ENCODE measurements around the gene OSBPL9.

OSBPL9 gene

GRCh38 chr1:51744506-51745303, 127.8 kb downstream of the OSBPL9 start (continued):
- TF ChIP-seq, protein P1, sequence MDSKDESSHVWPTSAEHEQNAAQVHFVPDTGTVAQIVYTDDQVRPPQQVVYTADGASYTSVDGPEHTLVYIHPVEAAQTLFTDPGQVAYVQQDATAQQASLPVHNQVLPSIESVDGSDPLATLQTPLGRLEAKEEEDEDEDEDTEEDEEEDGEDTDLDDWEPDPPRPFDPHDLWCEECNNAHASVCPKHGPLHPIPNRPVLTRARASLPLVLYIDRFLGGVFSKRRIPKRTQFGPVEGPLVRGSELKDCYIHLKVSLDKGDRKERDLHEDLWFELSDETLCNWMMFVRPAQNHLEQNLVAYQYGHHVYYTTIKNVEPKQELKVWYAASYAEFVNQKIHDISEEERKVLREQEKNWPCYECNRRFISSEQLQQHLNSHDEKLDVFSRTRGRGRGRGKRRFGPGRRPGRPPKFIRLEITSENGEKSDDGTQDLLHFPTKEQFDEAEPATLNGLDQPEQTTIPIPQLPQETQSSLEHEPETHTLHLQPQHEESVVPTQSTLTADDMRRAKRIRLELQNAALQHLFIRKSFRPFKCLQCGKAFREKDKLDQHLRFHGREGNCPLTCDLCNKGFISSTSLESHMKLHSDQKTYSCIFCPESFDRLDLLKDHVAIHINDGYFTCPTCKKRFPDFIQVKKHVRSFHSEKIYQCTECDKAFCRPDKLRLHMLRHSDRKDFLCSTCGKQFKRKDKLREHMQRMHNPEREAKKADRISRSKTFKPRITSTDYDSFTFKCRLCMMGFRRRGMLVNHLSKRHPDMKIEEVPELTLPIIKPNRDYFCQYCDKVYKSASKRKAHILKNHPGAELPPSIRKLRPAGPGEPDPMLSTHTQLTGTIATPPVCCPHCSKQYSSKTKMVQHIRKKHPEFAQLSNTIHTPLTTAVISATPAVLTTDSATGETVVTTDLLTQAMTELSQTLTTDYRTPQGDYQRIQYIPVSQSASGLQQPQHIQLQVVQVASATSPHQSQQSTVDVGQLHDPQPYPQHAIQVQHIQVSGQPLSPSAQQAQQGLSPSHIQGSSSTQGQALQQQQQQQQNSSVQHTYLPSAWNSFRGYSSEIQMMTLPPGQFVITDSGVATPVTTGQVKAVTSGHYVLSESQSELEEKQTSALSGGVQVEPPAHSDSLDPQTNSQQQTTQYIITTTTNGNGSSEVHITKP (tag by site-specific recombination; IDR thresholded peaks at IDR 0.05) = 0 out of 2 replicates have a peak, but pooled peaks have one; percentile 23
- TF ChIP-seq ZNF214 (tag by site-specific recombination; IDR thresholded peaks at IDR 0.05; ENCODE audit: borderline replicate concordance) (no peak), IKZF3 (tag by site-specific recombination; IDR thresholded peaks at IDR 0.05) (0 out of 2 replicates have a peak, but pooled peaks have one; percentile 21), PRDM1 (tag by site-specific recombination; IDR thresholded peaks at IDR 0.05) (peak; percentile 76), SCRT2 (tag by site-specific recombination; IDR thresholded peaks at IDR 0.05) (no peak), ZNF776 (tag by site-specific recombination; IDR thresholded peaks at IDR 0.05; ENCODE audit: borderline replicate concordance) (no peak), PBX3 (CRISPR knock-in tag; IDR thresholded peaks at IDR 0.05) (no peak), ZBTB10 (tag by site-specific recombination; IDR thresholded peaks at IDR 0.05) (no peak)

DNA sequence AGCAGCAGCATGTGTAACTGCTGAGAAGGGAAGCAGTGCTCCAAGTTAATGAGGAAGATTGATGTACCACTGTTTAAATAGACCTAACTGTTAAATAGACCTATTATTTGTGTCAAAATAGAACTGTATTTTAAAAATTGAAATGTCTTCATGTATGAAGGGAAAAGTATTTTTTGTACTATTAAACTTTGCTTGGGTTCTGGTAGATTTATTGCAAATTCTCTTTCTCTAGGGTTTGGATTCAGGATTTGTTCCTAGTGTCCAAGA, 128.3 kb downstream of the OSBPL9 start:
- H3K4me3 ChIP-seq (ENCODE audit: low read depth, low read length) = no peak overlapping the region
- H3K4me1 ChIP-seq (ENCODE audit: control insufficient read depth, insufficient read depth, low read length) = peaks cover 27% of the 10 kb centered on the region; the same call in 1 of the 2 replicates
- no peaks in the 10 kb centered on the region for H3K9me3 ChIP-seq (ENCODE audit: control insufficient read depth, insufficient read depth, low read depth, low read length)
- H3K27ac ChIP-seq (ENCODE audit: extremely low read depth, low read depth, low read length) = no peak overlapping the region
- ChIA-PET POLR2A (interaction anchor here (1.7 kb wide), 1 partner anchor 16 kb away, joined by 6 read pairs; no protein-coding TSS in a partner anchor), CTCF (interaction anchor here (1.0 kb wide), 1 partner anchor 10 kb away, joined by 3 read pairs; no protein-coding TSS in a partner anchor)
- TF ChIP-seq ZSCAN30 (tag by site-specific recombination; IDR thresholded peaks at IDR 0.05) (no peak), ZNF18 (tag by site-specific recombination; IDR thresholded peaks at IDR 0.05) (peak; percentile 19; the same call in 1 of the 2 replicates), ZNF660 (tag by site-specific recombination; IDR thresholded peaks at IDR 0.05) (peak; percentile 94)
- H3K36me3 ChIP-seq (ENCODE audit: control insufficient read depth in 2 of 2, insufficient read depth in 1 of 2, low read length in 2 of 2) = peaks cover 7 to 10% of the 10 kb centered on the region in 2 experiments; a peak in 2 of 3 replicates

DNA sequence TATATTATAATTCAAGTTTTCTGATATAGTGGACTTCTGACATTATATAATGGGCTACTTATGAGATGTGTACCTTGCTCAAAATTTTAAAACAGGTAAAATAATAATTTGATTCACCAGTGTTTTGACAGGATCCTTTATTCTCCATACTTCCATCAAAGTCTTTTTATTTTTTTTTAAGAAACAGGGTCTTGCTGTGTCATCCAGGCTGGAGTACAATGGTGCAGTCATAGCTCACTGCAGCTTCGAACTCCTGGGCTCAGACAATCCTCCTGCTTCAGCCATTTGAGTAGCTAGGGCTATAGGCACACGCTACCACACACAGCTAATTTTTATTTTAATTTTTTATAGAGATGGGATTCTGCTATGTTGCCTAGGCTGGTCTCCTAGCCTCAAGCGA, 132.3 kb downstream of the OSBPL9 start:
- Histone ChIP-seq H3K4me1 (ENCODE audit: control insufficient read depth, insufficient read depth, low read length) (peaks cover 9% of the 10 kb centered on the region; the same call in 1 of the 2 replicates), H3K36me3 (ENCODE audit: control insufficient read depth in 2 of 2, insufficient read depth in 1 of 2, low read length in 2 of 2) (peaks cover 7 to 42% of the 10 kb centered on the region in 2 experiments; a peak in 2 of 3 replicates), H3K4me3 (ENCODE audit: low read depth, low read length) (no peak overlapping the region), H3K9me3 (ENCODE audit: control insufficient read depth, insufficient read depth, low read depth, low read length) (no peaks in the 10 kb centered on the region), H3K27ac (ENCODE audit: extremely low read depth, low read depth, low read length) (no peak overlapping the region)
- TF ChIP-seq, protein P1 (tag by site-specific recombination; IDR thresholded peaks at IDR 0.05) = no peak
- no peak for TF ChIP-seq ZNF639 (tag by site-specific recombination; IDR thresholded peaks at IDR 0.05)
- no peak for TF ChIP-seq ZNF791 (tag by site-specific recombination; IDR thresholded peaks at IDR 0.05)
- no peak for TF ChIP-seq INSM2 (tag by site-specific recombination; IDR thresholded peaks at IDR 0.05)
- ChIA-PET CTCF (interaction anchor here (0.9 to 1.6 kb wide), 3 partner anchors 16 to 178 kb away, joined by 3 to 4 read pairs (median 4); no protein-coding TSS in a partner anchor), POLR2A (no interaction called here)

Measured in HEK293 (cell line).